ENCODE data around the gene PPIL4.

DNA sequence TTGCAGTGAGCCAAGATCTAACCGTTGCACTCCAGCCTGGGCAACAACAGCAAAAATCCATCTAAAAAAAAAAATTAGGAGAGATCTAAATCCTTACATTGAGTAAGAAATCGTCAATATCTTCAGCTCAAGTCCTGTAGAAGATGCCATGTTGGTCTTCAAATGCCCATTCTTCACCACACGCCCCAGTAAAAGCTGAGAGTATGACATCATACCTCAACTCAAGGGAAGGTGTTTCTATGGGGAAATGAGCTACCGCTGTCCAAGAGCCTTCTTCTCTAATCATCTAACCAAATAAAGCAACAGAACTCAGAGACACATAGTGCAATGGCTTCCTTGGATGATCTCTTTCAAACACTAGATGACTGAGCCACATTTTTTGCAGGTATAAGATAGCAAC, 58.5 kb downstream of the PPIL4 start:
- TF ChIP-seq POLR2A (IDR thresholded peaks at IDR 0.05; ENCODE audit: low read depth, low read length) (no peak), POLR2AphosphoS5 (IDR thresholded peaks at IDR 0.05; ENCODE audit: insufficient read depth, low read depth, low read length) (no peak), EZH2 (IDR thresholded peaks at IDR 0.05; ENCODE audit: borderline replicate concordance, low read depth, low read length, severe bottlenecking) (no peak)
- TF ChIP-seq, protein P1, sequence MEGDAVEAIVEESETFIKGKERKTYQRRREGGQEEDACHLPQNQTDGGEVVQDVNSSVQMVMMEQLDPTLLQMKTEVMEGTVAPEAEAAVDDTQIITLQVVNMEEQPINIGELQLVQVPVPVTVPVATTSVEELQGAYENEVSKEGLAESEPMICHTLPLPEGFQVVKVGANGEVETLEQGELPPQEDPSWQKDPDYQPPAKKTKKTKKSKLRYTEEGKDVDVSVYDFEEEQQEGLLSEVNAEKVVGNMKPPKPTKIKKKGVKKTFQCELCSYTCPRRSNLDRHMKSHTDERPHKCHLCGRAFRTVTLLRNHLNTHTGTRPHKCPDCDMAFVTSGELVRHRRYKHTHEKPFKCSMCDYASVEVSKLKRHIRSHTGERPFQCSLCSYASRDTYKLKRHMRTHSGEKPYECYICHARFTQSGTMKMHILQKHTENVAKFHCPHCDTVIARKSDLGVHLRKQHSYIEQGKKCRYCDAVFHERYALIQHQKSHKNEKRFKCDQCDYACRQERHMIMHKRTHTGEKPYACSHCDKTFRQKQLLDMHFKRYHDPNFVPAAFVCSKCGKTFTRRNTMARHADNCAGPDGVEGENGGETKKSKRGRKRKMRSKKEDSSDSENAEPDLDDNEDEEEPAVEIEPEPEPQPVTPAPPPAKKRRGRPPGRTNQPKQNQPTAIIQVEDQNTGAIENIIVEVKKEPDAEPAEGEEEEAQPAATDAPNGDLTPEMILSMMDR (IDR thresholded peaks at IDR 0.05; ENCODE audit: extremely low read depth in 1 of 2, insufficient read depth in 1 of 2, low read depth in 1 of 2, low read length in 2 of 2): no peak
- TF ChIP-seq, protein P2, sequence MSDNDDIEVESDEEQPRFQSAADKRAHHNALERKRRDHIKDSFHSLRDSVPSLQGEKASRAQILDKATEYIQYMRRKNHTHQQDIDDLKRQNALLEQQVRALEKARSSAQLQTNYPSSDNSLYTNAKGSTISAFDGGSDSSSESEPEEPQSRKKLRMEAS (IDR thresholded peaks at IDR 0.05; ENCODE audit: insufficient read depth, insufficient read length): no peak
